ENCODE results near the gene EBI3. TPM values are rescaled to one million over a fixed set of nuclear protein-coding genes. Genes with fewer than 3 reads are reported as not detected.
"Not testable (repeated sequence)": the region's sequence is repeated elsewhere in the genome, so short reads cannot be mapped to it uniquely, and the experiment has no call there.

Gene EBI3
- total and polyA plus RNA-seq, 7 experiments from 2014 or later, result 0.44 to 8.8 TPM; not detected in 5

GRCh38 chr19:4272894-4273293 lies 43.6 kb downstream of the EBI3 start:
- Histone ChIP-seq H3K4me1 (ENCODE audit: control insufficient read depth in 2 of 2, insufficient read depth in 2 of 2, low read length in 2 of 2) (no peaks in the 10 kb centered on the region), H3K27ac (ENCODE audit: low read depth, low read length) (no peak overlapping the region), H3K36me3 (ENCODE audit: control insufficient read depth in 2 of 3, insufficient read depth in 3 of 3, low read length in 3 of 3) (peaks cover 5 to 38% (median 7%) of the 10 kb centered on the region in 3 experiments), H3K4me3 (ENCODE audit: low read length) (no peak overlapping the region), H3K27me3 (ENCODE audit: control insufficient read depth in 2 of 2, insufficient read depth in 2 of 2, low read length in 2 of 2) (no peaks in the 10 kb centered on the region), H3K9me3 (ENCODE audit: control insufficient read depth in 2 of 3, low read length in 3 of 3) (no peaks in the 10 kb centered on the region)
- H3K27ac Mint-ChIP-seq, result no peak overlapping the region
- peaks cover 0 to 10% (median 0%) of the 10 kb centered on the region in 5 donors for H3K27me3 Mint-ChIP-seq
- ATAC-seq (no peak), DNase-seq (no peak)
- CTCF ChIA-PET, result interaction anchor here (1.1 kb wide), 1 partner anchor 130 kb away, joined by 8 read pairs; the partner anchor contains the start of gene CHAF1A
- H3K36me3 Mint-ChIP-seq, result peaks cover 0 to 15% (median 4%) of the 10 kb centered on the region in 5 donors
- POLR2A ChIA-PET, result no interaction called here
- no peaks in the 10 kb centered on the region for H3K9me3 Mint-ChIP-seq
- no peaks in the 10 kb centered on the region for H3K4me1 Mint-ChIP-seq
- intact Hi-C loops (cut with micrococcal nuclease), result no loop called here
- no peak overlapping the region for H3K4me3 Mint-ChIP-seq

GRCh38 chr19:4274321-4274686 lies 45.0 kb downstream of the EBI3 start:
- intact Hi-C loops (cut with micrococcal nuclease); H3K4me1 Mint-ChIP-seq; POLR2A ChIA-PET; H3K27me3 ChIP-seq (ENCODE audit: control insufficient read depth in 2 of 2, insufficient read depth in 2 of 2, low read length in 2 of 2); H3K4me3 ChIP-seq (ENCODE audit: low read length); H3K9me3 Mint-ChIP-seq; H3K4me1 ChIP-seq (ENCODE audit: control insufficient read depth in 2 of 2, insufficient read depth in 2 of 2, low read length in 2 of 2); ATAC-seq; H3K4me3 Mint-ChIP-seq; H3K27ac Mint-ChIP-seq; DNase-seq; H3K9me3 ChIP-seq (ENCODE audit: control insufficient read depth in 2 of 3, low read length in 3 of 3); H3K27ac ChIP-seq (ENCODE audit: low read depth, low read length): not testable (repeated sequence)
- peaks cover 0 to 11% (median 3%) of the 10 kb centered on the region in 5 donors for H3K36me3 Mint-ChIP-seq
- peaks cover 0 to 18% (median 0%) of the 10 kb centered on the region in 5 donors for H3K27me3 Mint-ChIP-seq
- CTCF ChIA-PET, result interaction anchor here (0.6 to 1.2 kb wide), 4 partner anchors 20 to 82 kb away, joined by 3 to 7 read pairs (median 4); no protein-coding TSS in a partner anchor
- peaks cover 0 to 23% (median 0%) of the 10 kb centered on the region in 3 experiments for H3K36me3 ChIP-seq (ENCODE audit: control insufficient read depth in 2 of 3, insufficient read depth in 3 of 3, low read length in 3 of 3)

GRCh38 chr19:4277191-4277696 lies 47.9 kb downstream of the EBI3 start:
- Mint-ChIP-seq H3K27me3 (peaks cover 4 to 38% (median 10%) of the 10 kb centered on the region in 5 donors), H3K4me3 (no peak overlapping the region), H3K27ac (no peak overlapping the region), H3K4me1 (peaks cover 0 to 7% (median 2%) of the 10 kb centered on the region in 7 donors), H3K36me3 (peaks cover 0 to 1% (median 0%) of the 10 kb centered on the region in 5 donors), H3K9me3 (no peaks in the 10 kb centered on the region)
- intact Hi-C loops (cut with micrococcal nuclease), result no loop called here
- POLR2A ChIA-PET, result no interaction called here
- no peak for ATAC-seq
- peaks cover 0 to 7% of the 10 kb centered on the region in 2 donors for H3K27me3 ChIP-seq (ENCODE audit: control insufficient read depth in 2 of 2, insufficient read depth in 2 of 2, low read length in 2 of 2)
- DNase-seq, result no peak
- no peak overlapping the region for H3K4me3 ChIP-seq (ENCODE audit: low read length)
- H3K4me1 ChIP-seq (ENCODE audit: control insufficient read depth in 2 of 2, insufficient read depth in 2 of 2, low read length in 2 of 2), result peaks cover 0 to 10% of the 10 kb centered on the region in 2 donors
- no peaks in the 10 kb centered on the region for H3K9me3 ChIP-seq (ENCODE audit: control insufficient read depth in 2 of 3, low read length in 3 of 3)
- H3K36me3 ChIP-seq (ENCODE audit: control insufficient read depth in 2 of 3, insufficient read depth in 3 of 3, low read length in 3 of 3), result peaks cover 0 to 2% (median 0%) of the 10 kb centered on the region in 3 experiments
- H3K27ac ChIP-seq (ENCODE audit: low read depth, low read length), result no peak overlapping the region
- CTCF ChIA-PET, result interaction anchor here (0.7 to 1.7 kb wide), 3 partner anchors 9 to 77 kb away, joined by 3 to 4 read pairs (median 3); no protein-coding TSS in a partner anchor

- Histone ChIP-seq H3K9me3 (ENCODE audit: control insufficient read depth in 2 of 3, low read length in 3 of 3) (no peaks in the 10 kb centered on the region), H3K36me3 (ENCODE audit: control insufficient read depth in 2 of 3, insufficient read depth in 3 of 3, low read length in 3 of 3) (no peaks in the 10 kb centered on the region), H3K27ac (ENCODE audit: low read depth, low read length) (no peak overlapping the region), H3K4me1 (ENCODE audit: control insufficient read depth in 2 of 2, insufficient read depth in 2 of 2, low read length in 2 of 2) (peaks cover 0 to 10% of the 10 kb centered on the region in 2 donors), H3K27me3 (ENCODE audit: control insufficient read depth in 2 of 2, insufficient read depth in 2 of 2, low read length in 2 of 2) (peaks cover 0 to 7% of the 10 kb centered on the region in 2 donors), H3K4me3 (ENCODE audit: low read length) (no peak overlapping the region)
- peaks cover 0 to 7% (median 2%) of the 10 kb centered on the region in 7 donors for H3K4me1 Mint-ChIP-seq
- DNase-seq (no peak), ATAC-seq (no peak)
- POLR2A ChIA-PET, result no interaction called here
- no peaks in the 10 kb centered on the region for H3K9me3 Mint-ChIP-seq
- CTCF ChIA-PET, result interaction anchor here (0.7 to 1.7 kb wide), 3 partner anchors 10 to 77 kb away, joined by 3 to 4 read pairs (median 3); no protein-coding TSS in a partner anchor
- no peak overlapping the region for H3K27ac Mint-ChIP-seq
- H3K27me3 Mint-ChIP-seq, result peaks cover 4 to 38% (median 10%) of the 10 kb centered on the region in 5 donors
- H3K4me3 Mint-ChIP-seq, result peak overlapping the region in 2 of 10 donors; percentile 52 to 68
- H3K36me3 Mint-ChIP-seq, result no peaks in the 10 kb centered on the region
- intact Hi-C loops (cut with micrococcal nuclease), result no loop called here
Measured at GRCh38 chr19:4278010-4278409, 48.7 kb downstream of the EBI3 start.

- no peak for ATAC-seq
- Histone ChIP-seq H3K36me3 (ENCODE audit: control insufficient read depth in 2 of 3, insufficient read depth in 3 of 3, low read length in 3 of 3) (no peaks in the 10 kb centered on the region), H3K4me1 (ENCODE audit: control insufficient read depth in 2 of 2, insufficient read depth in 2 of 2, low read length in 2 of 2) (peaks cover 0 to 10% of the 10 kb centered on the region in 2 donors), H3K27me3 (ENCODE audit: control insufficient read depth in 2 of 2, insufficient read depth in 2 of 2, low read length in 2 of 2) (peaks cover 0 to 7% of the 10 kb centered on the region in 2 donors), H3K27ac (ENCODE audit: low read depth, low read length) (no peak within 1 kb of the TSS), H3K4me3 (ENCODE audit: low read length) (no peak within 1 kb of the TSS), H3K9me3 (ENCODE audit: control insufficient read depth in 2 of 3, low read length in 3 of 3) (no peaks in the 10 kb centered on the region)
- no peaks in the 10 kb centered on the region for H3K36me3 Mint-ChIP-seq
- ChIA-PET POLR2A (no interaction called here), CTCF (interaction anchor here (1.7 kb wide), 1 partner anchor 12 kb away, joined by 3 read pairs; no protein-coding TSS in a partner anchor)
- H3K27me3 Mint-ChIP-seq, result peaks cover 4 to 38% (median 10%) of the 10 kb centered on the region in 5 donors
- peak within 1 kb of the TSS; percentile 10 to 80 (median 58) for H3K4me3 Mint-ChIP-seq
- H3K4me1 Mint-ChIP-seq, result peaks cover 0 to 7% (median 2%) of the 10 kb centered on the region in 7 donors
- H3K9me3 Mint-ChIP-seq, result no peaks in the 10 kb centered on the region
- intact Hi-C loops (cut with micrococcal nuclease), result no loop called here
- DNase-seq, result no peak
- H3K27ac Mint-ChIP-seq, result no peak within 1 kb of the TSS
Measured at GRCh38 chr19:4278419-4279266, 49.3 kb downstream of the EBI3 start, which contains the start of gene SHD. Gene SHD, plus strand, starts transcription at chr19:4279266. Its CDS starts 798 bp downstream, at chr19:4280064.

GRCh38 chr19:4279267-4279529 lies 49.9 kb downstream of the EBI3 start:
- Mint-ChIP-seq H3K4me1 (peaks cover 0 to 7% (median 2%) of the 10 kb centered on the region in 7 donors), H3K27me3 (peaks cover 4 to 38% (median 10%) of the 10 kb centered on the region in 5 donors), H3K9me3 (no peaks in the 10 kb centered on the region), H3K36me3 (no peaks in the 10 kb centered on the region), H3K4me3 (peak overlapping the region in 2 of 10 donors; percentile 37 to 80), H3K27ac (no peak overlapping the region)
- ChIA-PET CTCF (no interaction called here), POLR2A (no interaction called here)
- DNase-seq, result no peak
- no peaks in the 10 kb centered on the region for H3K36me3 ChIP-seq (ENCODE audit: control insufficient read depth in 2 of 3, insufficient read depth in 3 of 3, low read length in 3 of 3)
- H3K9me3 ChIP-seq (ENCODE audit: control insufficient read depth in 2 of 3, low read length in 3 of 3), result no peaks in the 10 kb centered on the region
- intact Hi-C loops (cut with micrococcal nuclease), result no loop called here
- no peak for ATAC-seq
- no peak overlapping the region for H3K4me3 ChIP-seq (ENCODE audit: low read length)
- peaks cover 0 to 7% of the 10 kb centered on the region in 2 donors for H3K27me3 ChIP-seq (ENCODE audit: control insufficient read depth in 2 of 2, insufficient read depth in 2 of 2, low read length in 2 of 2)
- H3K4me1 ChIP-seq (ENCODE audit: control insufficient read depth in 2 of 2, insufficient read depth in 2 of 2, low read length in 2 of 2), result peaks cover 0 to 10% of the 10 kb centered on the region in 2 donors
- no peak overlapping the region for H3K27ac ChIP-seq (ENCODE audit: low read depth, low read length)

Measured in naive thymus-derived CD4-positive, alpha-beta T cell (primary cell).